CD4-positive, alpha-beta T cell treated with Interleukin-10 for 1 hour (primary cell): Measurements from ENCODE around the gene THOC3.
"Not testable (repeated sequence)": the region's sequence is repeated elsewhere in the genome, so short reads cannot be mapped to it uniquely, and the experiment has no call there.

Source experiments
- DNase-seq: peaks from one replicate; pipeline ENCODE4 v3.0.0-alpha.2; 2020

Gene THOC3

GRCh38 chr5:175938489-175938888 lies 29.6 kb downstream of the THOC3 start:
- DNase-seq: not testable (repeated sequence)

GRCh38 chr5:175928752-175929151 lies 39.4 kb downstream of the THOC3 start:
- not testable (repeated sequence) for DNase-seq

DNA sequence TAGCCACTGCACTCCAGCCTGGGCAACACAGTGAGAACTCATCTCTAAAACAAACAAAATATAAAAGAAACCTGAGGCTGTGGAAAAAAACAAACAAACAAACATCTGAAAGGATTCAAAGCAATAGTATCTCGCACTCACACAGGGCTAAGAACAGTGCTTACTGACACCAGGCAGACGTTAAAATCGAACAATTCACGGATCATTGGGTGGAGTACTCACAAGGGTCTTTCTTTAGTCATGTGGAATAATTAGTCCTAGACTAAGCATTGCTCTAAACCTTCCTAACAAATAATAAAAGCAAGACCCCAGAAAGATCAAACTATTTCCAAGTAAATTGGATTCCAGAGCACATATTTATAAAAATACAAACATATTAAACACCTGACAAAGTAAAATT lies 43.0 kb downstream of the THOC3 start:
- not testable (repeated sequence) for DNase-seq

DNA sequence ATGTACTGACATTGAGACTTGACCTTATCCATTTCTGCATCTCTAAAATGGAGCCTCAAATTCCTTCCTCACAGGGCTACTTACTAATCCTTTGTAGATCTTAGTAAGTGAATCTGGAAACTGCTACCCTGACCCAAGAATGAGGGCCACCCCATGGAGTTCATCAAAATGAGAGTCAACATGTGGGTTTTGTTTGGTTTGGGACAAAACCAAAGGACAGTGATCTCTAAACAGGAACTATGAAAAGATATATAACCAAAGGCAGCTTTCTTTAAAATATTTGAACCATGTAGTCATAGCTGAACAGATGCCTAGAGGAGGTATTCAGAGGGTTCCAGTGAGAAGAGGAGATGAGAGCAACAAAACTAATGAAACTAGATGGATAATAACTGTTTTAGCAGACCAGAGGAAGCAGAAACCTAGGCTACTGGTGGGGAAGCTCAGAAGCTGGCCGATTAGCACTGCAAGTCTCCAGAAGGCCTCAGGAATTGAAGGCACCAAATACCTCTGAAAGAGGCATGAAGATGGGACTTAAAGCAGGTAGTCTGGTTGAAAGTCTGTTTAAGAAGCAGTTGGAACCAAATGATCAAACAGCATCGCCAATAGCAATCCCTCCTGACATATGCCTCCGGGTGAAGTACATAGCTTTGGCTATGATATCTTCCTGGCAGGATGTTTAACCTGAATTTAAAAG lies 45.8 kb downstream of the THOC3 start:
- no peak for DNase-seq

DNA sequence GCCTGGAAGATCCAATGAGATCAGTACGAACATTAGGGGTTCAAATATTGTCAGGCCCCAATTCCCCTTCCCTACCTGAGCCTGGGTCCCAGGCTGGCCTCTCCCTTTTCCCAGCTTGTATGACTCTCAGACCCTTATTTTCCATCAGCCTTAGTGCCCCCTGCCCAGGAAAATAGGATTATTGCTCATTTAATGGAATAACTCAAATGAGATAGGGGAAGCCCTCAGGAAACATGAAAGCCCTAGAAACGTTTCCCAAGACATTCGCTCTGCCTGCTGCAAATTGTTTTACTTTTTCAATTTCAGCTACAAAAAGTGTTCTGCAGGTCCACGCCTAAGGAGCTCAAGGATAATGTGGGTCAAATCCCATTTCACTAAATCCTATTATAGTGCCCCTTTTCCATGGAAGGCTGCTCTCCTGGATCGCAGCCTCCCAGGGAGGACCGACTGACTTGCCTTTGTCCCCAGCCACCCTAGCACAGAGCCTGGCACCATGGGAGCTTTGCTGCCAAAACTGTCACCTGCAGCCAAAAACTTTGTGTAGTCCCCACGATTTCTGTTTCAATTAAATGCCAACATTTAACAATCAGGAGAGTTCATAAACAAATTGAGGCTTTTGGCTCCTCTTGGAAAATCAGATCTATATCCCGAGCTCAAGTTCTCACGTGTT lies 46.9 kb downstream of the THOC3 start:
- DNase-seq: no peak

GRCh38 chr5:175920231-175920811 lies 47.8 kb downstream of the THOC3 start:
- no peak for DNase-seq

DNA sequence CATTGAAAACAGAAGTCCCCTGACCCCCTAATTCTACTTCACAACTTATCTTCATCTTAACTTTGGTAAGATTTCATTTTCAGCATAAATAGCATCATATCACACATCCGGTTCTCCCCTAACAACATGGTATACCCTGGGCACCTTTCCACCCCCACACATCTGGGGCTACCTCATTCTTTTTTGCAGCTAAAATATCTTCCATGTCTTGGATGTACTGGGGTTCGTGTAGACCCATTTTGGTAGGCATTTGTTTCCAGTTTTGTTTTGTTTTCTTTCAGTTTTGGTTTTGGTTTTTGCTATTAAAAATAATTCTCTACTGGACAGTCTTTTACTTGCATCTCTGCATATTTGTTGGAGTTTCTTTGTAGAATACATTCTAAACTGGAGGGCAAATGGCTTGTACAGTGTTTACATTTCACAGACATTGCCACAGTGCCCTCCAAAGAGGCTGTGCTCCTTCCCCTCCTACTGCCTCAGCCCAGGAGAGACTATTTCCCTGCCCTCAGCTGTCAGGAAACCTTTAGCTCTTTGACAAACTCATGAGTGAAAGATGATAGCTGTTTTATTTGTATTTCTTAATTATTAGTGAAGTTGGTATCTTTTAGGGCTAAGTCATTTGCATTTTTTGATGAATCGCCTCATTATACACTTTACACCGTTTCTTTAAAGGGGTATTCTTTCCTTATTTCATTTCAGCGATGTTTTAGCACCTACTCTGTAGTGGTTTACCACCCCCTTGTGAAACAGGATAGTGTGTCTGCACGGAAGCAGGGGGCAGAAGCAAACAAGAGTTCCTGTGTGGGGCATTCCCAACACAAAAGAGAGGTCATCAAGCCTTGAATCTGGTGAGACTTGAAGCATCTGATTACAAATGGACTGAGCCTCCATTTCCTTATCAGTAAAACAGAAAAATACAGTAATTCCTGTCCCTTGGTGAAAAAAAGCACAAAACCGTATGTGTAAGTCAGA lies 52.8 kb downstream of the THOC3 start:
- DNase-seq: peak; percentile 39

DNA sequence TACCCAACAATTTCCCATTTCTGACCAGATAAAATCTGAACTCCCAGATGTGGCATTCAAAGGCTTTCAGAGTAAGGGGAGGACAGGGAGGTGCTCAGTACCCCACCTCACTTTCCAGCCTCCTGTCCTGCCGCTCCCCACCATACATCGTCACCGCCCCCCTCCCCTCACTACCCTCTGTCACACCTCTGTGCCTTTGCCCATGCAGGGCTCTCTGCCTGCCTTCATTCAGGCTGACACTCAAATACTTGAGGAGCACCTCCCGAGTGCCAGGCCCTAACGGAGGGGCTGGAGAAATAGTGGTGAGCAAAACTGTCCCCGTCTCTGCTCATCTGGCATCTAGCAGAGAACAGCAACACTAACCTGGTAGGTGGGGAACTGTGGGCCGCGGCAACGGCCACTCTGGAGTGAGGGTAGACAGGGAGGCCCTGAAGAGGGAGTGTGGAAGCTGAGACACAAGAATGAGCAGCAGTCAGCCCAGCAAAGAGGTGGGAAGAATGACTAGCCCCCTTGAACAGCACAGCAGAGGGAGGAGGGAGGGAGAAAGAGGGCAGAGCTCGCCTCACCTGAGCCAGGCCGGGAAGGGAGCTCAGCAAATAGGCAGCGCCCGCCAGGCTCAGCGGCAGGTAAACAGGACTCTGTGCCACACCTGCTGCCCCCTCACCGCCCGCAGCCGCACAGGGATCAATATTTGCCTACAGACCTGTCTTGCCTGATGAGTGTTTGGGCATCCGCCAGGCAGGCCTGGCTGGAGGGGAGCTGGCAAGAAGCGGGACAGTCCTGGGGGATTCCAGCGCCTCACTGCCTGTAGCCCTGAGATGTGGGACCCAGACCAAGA lies 54.1 kb downstream of the THOC3 start:
- not testable (repeated sequence) for DNase-seq

GRCh38 chr5:175910072-175910471 lies 58.0 kb downstream of the THOC3 start:
- not testable (repeated sequence) for DNase-seq
